K562 (cell line): ENCODE data around the gene ZNF598. TPM values are rescaled to one million over a fixed set of nuclear protein-coding genes. Genes with fewer than 3 reads are reported as not detected.

Source experiments
- BCL6 ChIP-seq: fragments of 250-450 bp; sonication (Bioruptor Pico); IDR thresholded peaks from 2 replicates; pipeline ENCODE4 v1.4.0; 2020
- BCOR ChIP-seq: fragments of 450-650 bp; IDR thresholded peaks from 2 replicates; pipeline ENCODE4 v1.6.1; 2016
- FOXM1 ChIP-seq, 2 experiments: fragments of 450-650 bp in 1 of 2; sonication (generic) in 1 of 2; formaldehyde crosslinking in 1 of 2; IDR thresholded peaks; 2 replicates each; pipeline versions ENCODE4 v1.6.1 to v1.9.0; 2017 to 2022; ENCODE audit warnings: low read depth in 2 of 2, mild to moderate bottlenecking in 2 of 2, missing genetic modification reagents in 1 of 2, moderate library complexity in 1 of 2
- GATAD2B ChIP-seq: fragments of 450-650 bp; IDR thresholded peaks from 2 replicates; pipeline ENCODE4 v1.6.1; 2017; ENCODE audit warnings: mild to moderate bottlenecking, borderline replicate concordance
- GTF2A2 ChIP-seq: IDR thresholded peaks from 2 replicates; pipeline ENCODE4 v1.6.1; 2016; ENCODE audit warnings: mild to moderate bottlenecking, missing genetic modification characterization, missing compliant biosample characterization
- GTF2F1 ChIP-seq: IDR thresholded peaks from 2 replicates; pipeline ENCODE4 v1.6.1; 2011; ENCODE audit warnings: low read depth, low read length, improper control_type of control experiment
- HNRNPK ChIP-seq: fragments of 200-400 bp; formaldehyde crosslinking; IDR thresholded peaks from one replicate; pipeline ENCODE4 v1.6.1; 2018; ENCODE audit warnings: mild to moderate bottlenecking, low read depth, low read length; ENCODE audit not compliant: poor library complexity, severe bottlenecking
- RB1 ChIP-seq: fragments of 450-650 bp; IDR thresholded peaks from 2 replicates; pipeline ENCODE4 v1.6.1; 2017; ENCODE audit warnings: low read depth, mild to moderate bottlenecking
- SIRT6 ChIP-seq: IDR thresholded peaks from one replicate; pipeline ENCODE4 v1.6.1; 2012; ENCODE audit warnings: low read depth, mild to moderate bottlenecking, control low read depth, inconsistent platforms, low read length, moderate library complexity
- TOE1 ChIP-seq, 2 experiments: fragments of 450-650 bp in 1 of 2; sonication (generic) in 1 of 2; formaldehyde crosslinking in 1 of 2; IDR thresholded peaks; 2 replicates each; pipeline versions ENCODE4 v1.7.1 to v1.8.0; 2016 to 2022; ENCODE audit warnings: borderline replicate concordance in 2 of 2, mild to moderate bottlenecking in 2 of 2, antibody characterized with exemption in 1 of 2, inconsistent platforms in 1 of 2, low read depth in 1 of 2, missing genetic modification reagents in 1 of 2, moderate library complexity in 1 of 2
- TRIM28 ChIP-seq: fragments of 450-650 bp; IDR thresholded peaks from 2 replicates; pipeline ENCODE4 v1.6.1; 2017
- ZKSCAN3 ChIP-seq: fragments of 250-450 bp; sonication (Bioruptor Pico); IDR thresholded peaks from 2 replicates; pipeline ENCODE4 v1.4.0; 2020
- ZZZ3 ChIP-seq: fragments of 450-650 bp; IDR thresholded peaks from 2 replicates; pipeline ENCODE4 v1.6.1; 2016; ENCODE audit warnings: antibody characterized with exemption, mild to moderate bottlenecking, moderate library complexity
- polyA plus RNA-seq, 8 experiments: library from polyadenylated mRNA; depleted of rRNA in 4 of 8; stranded (reverse) in 5 of 8; unstranded in 3 of 8; fragments of >200 nt; fragmentation: Nextera tagmentation in 2 of 8; fragmentation: Illumina TruSeq in 1 of 8; extraction: Ambion mirVana in 2 of 8; extraction: Trizol in 1 of 8; gene quantifications; 2 replicates each; pipeline versions ENCODE4 v1.2.1 to v1.2.3, GENCODE V29; 2011 to 2014; ENCODE audit warnings: inconsistent platforms in 1 of 8, missing spikeins in 1 of 8
- total RNA-seq, 7 experiments: library from RNA; depleted of rRNA in 6 of 7; stranded (reverse); fragments of >200 nt in 6 of 7; fragmentation: Illumina TruSeq in 2 of 7; extraction: Trizol in 2 of 7; gene quantifications; 2 replicates each; pipeline versions ENCODE4 v1.2.1 to v1.2.3, GENCODE V29; 2011 to 2021; ENCODE audit warnings: low replicate concordance in 1 of 7
- TF ChIP-seq, protein P1 (sequence below): sonication (generic); formaldehyde crosslinking; IDR thresholded peaks from 2 replicates; pipeline ENCODE4 v1.8.0; 2022; ENCODE audit warnings: mild to moderate bottlenecking, missing genetic modification reagents
- TF ChIP-seq, protein P2 (sequence below): conservative IDR thresholded peaks from 2 replicates; pipeline ENCODE4 v1.6.1; 2011; ENCODE audit warnings: low read depth, mild to moderate bottlenecking, low read length; ENCODE audit not compliant: control insufficient read depth
- TF ChIP-seq, protein P3 (sequence below): fragments of 450-650 bp; IDR thresholded peaks from one replicate; pipeline ENCODE4 v1.6.1; 2018; ENCODE audit warnings: mild to moderate bottlenecking, moderate library complexity; ENCODE audit not compliant: partially characterized antibody
- TF ChIP-seq, protein P4 (sequence below): fragments of 450-650 bp; IDR thresholded peaks from 2 replicates; pipeline ENCODE4 v1.6.1; 2016; ENCODE audit warnings: antibody characterized with exemption

Gene ZNF598
- total and polyA plus RNA-seq, 9 of the 15 experiments (the other 6 are each of a cell fraction or from before 2014, with no cell fraction given), result 0.11 to 115 (median 29.6) TPM

DNA sequence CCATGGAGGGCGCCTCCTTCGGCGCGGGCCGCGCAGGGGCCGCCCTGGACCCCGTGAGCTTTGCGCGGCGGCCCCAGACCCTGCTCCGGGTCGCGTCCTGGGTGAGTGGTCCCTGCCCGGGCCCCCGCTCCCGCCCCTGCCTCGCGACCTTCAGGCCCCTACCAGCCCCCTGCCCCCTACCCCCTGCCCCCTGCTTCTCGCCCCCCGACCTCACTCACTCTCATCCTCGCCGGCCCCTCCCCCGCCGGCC, 19.6 kb downstream of the ZNF598 start (continued):
- TF ChIP-seq GTF2F1 (no peak), TRIM28 (no peak), BCOR (no peak), RB1 (0 out of 2 replicates have a peak, but pooled peaks have one; percentile 37), SIRT6 (no peak), GATAD2B (0 out of 2 replicates have a peak, but pooled peaks have one; percentile 35), ZKSCAN3 (CRISPR knock-in tag) (no peak), ZZZ3 (no peak), BCL6 (no peak), HNRNPK (peak; percentile 67), FOXM1 (IDR thresholded peaks at IDR 0.05; ENCODE audit: low read depth) (no peak), FOXM1 (CRISPR knock-in tag; IDR thresholded peaks at IDR 0.05; ENCODE audit: low read depth) (no peak), TOE1 (IDR thresholded peaks at IDR 0.05; ENCODE audit: borderline replicate concordance) (no peak), TOE1 (CRISPR knock-in tag; IDR thresholded peaks at IDR 0.05; ENCODE audit: borderline replicate concordance, low read depth) (no peak), GTF2A2 (tag) (no peak)
- TF ChIP-seq, protein P1, sequence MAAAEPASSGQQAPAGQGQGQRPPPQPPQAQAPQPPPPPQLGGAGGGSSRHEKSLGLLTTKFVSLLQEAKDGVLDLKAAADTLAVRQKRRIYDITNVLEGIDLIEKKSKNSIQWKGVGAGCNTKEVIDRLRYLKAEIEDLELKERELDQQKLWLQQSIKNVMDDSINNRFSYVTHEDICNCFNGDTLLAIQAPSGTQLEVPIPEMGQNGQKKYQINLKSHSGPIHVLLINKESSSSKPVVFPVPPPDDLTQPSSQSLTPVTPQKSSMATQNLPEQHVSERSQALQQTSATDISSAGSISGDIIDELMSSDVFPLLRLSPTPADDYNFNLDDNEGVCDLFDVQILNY (CRISPR knock-in tag), result no peak
- TF ChIP-seq, protein P2, sequence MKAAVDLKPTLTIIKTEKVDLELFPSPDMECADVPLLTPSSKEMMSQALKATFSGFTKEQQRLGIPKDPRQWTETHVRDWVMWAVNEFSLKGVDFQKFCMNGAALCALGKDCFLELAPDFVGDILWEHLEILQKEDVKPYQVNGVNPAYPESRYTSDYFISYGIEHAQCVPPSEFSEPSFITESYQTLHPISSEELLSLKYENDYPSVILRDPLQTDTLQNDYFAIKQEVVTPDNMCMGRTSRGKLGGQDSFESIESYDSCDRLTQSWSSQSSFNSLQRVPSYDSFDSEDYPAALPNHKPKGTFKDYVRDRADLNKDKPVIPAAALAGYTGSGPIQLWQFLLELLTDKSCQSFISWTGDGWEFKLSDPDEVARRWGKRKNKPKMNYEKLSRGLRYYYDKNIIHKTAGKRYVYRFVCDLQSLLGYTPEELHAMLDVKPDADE, result 0 out of 2 replicates have a peak, but pooled peaks have one; percentile 8
- TF ChIP-seq, protein P3, sequence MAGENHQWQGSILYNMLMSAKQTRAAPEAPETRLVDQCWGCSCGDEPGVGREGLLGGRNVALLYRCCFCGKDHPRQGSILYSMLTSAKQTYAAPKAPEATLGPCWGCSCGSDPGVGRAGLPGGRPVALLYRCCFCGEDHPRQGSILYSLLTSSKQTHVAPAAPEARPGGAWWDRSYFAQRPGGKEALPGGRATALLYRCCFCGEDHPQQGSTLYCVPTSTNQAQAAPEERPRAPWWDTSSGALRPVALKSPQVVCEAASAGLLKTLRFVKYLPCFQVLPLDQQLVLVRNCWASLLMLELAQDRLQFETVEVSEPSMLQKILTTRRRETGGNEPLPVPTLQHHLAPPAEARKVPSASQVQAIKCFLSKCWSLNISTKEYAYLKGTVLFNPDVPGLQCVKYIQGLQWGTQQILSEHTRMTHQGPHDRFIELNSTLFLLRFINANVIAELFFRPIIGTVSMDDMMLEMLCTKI, result no peak
- TF ChIP-seq, protein P4, sequence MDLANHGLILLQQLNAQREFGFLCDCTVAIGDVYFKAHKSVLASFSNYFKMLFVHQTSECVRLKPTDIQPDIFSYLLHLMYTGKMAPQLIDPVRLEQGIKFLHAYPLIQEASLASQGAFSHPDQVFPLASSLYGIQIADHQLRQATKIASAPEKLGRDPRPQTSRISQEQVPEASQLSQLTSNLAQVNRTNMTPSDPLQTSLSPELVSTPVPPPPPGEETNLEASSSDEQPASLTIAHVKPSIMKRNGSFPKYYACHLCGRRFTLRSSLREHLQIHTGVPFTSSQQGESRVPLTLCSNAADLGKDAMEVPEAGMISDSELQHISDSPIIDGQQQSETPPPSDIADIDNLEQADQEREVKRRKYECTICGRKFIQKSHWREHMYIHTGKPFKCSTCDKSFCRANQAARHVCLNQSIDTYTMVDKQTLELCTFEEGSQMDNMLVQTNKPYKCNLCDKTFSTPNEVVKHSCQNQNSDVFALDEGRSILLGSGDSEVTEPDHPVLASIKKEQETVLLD, result no peak
